Amniotic stem cell (primary cell): ENCODE data around the gene AKAP12.
"Not testable (repeated sequence)": the region's sequence is repeated elsewhere in the genome, so short reads cannot be mapped to it uniquely, and the experiment has no call there.

Experiments used
- DNase-seq: peaks from one replicate; lab custom pipeline; 2025; lab: John Stamatoyannopoulos, UW

AKAP12 gene

DNA sequence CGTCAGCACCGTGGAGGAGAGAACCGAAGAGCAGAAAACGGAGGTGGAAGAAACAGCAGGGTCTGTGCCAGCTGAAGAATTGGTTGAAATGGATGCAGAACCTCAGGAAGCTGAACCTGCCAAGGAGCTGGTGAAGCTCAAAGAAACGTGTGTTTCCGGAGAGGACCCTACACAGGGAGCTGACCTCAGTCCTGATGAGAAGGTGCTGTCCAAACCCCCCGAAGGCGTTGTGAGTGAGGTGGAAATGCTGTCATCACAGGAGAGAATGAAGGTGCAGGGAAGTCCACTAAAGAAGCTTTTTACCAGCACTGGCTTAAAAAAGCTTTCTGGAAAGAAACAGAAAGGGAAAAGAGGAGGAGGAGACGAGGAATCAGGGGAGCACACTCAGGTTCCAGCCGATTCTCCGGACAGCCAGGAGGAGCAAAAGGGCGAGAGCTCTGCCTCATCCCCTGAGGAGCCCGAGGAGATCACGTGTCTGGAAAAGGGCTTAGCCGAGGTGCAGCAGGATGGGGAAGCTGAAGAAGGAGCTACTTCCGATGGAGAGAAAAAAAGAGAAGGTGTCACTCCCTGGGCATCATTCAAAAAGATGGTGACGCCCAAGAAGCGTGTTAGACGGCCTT, 110.0 kb downstream of the AKAP12 start:
- DNase-seq = no peak

DNA sequence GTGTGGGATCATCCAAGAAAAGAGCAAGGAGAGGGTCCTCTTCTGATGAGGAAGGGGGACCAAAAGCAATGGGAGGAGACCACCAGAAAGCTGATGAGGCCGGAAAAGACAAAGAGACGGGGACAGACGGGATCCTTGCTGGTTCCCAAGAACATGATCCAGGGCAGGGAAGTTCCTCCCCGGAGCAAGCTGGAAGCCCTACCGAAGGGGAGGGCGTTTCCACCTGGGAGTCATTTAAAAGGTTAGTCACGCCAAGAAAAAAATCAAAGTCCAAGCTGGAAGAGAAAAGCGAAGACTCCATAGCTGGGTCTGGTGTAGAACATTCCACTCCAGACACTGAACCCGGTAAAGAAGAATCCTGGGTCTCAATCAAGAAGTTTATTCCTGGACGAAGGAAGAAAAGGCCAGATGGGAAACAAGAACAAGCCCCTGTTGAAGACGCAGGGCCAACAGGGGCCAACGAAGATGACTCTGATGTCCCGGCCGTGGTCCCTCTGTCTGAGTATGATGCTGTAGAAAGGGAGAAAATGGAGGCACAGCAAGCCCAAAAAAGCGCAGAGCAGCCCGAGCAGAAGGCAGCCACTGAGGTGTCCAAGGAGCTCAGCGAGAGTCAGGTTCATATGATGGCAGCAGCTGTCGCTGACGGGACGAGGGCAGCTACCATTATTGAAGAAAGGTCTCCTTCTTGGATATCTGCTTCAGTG, 110.8 kb downstream of the AKAP12 start:
- no peak for DNase-seq

DNA sequence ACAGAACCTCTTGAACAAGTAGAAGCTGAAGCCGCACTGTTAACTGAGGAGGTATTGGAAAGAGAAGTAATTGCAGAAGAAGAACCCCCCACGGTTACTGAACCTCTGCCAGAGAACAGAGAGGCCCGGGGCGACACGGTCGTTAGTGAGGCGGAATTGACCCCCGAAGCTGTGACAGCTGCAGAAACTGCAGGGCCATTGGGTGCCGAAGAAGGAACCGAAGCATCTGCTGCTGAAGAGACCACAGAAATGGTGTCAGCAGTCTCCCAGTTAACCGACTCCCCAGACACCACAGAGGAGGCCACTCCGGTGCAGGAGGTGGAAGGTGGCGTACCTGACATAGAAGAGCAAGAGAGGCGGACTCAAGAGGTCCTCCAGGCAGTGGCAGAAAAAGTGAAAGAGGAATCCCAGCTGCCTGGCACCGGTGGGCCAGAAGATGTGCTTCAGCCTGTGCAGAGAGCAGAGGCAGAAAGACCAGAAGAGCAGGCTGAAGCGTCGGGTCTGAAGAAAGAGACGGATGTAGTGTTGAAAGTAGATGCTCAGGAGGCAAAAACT, 111.5 kb downstream of the AKAP12 start:
- DNase-seq = no peak

DNA sequence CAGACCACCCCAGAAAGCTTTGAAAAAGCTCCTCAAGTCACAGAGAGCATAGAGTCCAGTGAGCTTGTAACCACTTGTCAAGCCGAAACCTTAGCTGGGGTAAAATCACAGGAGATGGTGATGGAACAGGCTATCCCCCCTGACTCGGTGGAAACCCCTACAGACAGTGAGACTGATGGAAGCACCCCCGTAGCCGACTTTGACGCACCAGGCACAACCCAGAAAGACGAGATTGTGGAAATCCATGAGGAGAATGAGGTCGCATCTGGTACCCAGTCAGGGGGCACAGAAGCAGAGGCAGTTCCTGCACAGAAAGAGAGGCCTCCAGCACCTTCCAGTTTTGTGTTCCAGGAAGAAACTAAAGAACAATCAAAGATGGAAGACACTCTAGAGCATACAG, 112.0 kb downstream of the AKAP12 start:
- DNase-seq = no peak

DNA sequence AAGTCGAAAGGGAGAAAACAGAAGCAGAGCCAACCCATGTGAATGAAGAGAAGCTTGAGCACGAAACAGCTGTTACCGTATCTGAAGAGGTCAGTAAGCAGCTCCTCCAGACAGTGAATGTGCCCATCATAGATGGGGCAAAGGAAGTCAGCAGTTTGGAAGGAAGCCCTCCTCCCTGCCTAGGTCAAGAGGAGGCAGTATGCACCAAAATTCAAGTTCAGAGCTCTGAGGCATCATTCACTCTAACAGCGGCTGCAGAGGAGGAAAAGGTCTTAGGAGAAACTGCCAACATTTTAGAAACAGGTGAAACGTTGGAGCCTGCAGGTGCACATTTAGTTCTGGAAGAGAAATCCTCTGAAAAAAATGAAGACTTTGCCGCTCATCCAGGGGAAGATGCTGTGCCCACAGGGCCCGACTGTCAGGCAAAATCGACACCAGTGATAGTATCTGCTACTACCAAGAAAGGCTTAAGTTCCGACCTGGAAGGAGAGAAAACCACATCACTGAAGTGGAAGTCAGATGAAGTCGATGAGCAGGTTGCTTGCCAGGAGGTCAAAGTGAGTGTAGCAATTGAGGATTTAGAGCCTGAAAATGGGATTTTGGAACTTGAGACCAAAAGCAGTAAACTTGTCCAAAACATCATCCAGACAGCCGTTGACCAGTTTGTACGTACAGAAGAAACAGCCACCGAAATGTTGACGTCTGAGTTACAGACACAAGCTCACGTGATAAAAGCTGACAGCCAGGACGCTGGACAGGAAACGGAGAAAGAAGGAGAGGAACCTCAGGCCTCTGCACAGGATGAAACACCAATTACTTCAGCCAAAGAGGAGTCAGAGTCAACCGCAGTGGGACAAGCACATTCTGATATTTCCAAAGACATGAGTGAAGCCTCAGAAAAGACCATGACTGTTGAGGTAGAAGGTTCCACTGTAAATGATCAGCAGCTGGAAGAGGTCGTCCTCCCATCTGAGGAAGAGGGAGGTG, 112.9 kb downstream of the AKAP12 start:
- DNase-seq = no peak

DNA sequence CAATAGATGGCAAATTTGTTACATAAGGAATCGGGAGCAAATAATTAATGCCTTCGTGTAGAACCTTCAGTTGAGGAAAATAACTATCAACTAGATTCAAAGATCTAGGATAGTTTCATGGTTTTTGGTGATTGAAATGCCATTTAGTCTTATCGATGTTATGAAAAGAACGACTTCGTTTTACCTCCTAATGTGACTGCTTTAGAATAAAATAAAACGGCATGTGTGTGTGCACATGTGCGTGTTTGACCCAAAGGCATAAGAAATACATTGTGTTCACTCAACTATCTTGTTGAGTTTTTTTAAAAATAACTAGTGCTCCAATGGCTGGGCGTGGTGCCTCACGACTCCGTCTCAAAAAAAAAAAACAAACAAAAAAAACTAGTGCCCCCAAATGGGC, 114.0 kb downstream of the AKAP12 start:
- no peak for DNase-seq

DNA sequence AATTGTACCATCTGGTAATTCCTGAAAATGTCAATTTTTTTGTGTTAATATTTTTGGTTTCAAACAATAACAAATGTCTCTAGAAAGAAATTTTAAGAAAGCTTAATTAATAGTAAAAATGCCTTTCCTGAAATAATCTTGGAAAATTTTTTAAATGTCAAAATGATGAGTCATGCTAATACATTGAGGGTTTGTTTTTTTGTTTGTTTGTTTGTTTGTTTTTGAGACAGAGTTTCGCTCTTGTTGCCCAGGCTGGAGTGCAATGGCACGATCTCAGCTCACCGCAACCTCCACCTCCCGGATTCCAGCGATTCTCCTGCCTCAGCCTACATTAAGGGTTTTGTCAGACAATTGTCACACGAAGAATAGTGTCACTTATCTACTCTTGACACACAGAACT, 117.2 kb downstream of the AKAP12 start:
- not testable (repeated sequence) for DNase-seq

DNA sequence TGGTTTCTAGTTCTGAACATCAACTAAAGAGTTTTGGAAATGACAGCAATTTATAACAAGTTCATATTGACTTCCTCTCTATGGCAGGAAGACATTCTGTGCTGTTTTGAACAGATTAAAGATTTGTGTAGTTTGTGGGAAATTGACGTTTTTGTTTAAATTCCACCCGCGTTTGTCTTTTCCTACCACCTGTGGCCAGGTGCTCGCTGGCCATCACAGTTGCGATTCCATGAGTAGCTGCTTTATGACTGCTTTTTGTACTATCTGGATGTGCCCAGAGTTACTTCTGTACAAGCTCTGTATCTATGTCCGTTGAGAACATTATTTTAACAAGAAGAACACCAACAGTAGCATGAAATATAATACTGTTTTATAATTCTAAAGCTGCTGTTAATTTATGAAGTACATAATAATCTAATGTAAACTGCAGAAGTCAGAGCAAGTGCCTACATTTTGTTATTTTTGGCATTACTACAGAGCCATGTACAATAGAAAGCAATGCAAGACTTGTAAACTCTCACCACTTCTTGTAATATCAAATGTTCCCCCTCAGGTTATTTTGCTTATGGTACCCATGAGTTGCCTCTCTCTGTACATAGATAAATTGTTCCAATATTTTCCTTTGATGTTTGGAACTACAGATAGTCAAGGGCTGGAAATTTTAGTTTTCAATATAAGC, 118.1 kb downstream of the AKAP12 start:
- DNase-seq = no peak

DNA sequence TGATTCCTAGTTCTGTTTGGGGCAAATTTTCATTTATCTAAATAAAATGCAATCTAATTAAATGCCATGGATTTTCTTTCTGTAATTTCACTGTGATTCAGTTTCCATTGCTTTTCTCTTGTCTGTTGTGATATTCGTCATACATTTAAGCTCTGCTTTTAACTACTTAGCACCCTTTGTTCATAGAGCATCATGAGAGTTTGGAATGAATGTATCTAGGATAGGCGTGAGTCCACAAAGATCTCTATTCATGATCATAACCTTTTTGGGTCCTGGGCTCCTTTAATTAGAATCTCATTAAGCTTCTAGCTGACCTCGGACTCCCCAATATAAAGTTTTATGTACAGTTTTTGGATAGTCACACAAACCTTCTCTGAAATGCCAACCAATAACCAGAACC, 118.7 kb downstream of the AKAP12 start:
- DNase-seq = no peak

DNA sequence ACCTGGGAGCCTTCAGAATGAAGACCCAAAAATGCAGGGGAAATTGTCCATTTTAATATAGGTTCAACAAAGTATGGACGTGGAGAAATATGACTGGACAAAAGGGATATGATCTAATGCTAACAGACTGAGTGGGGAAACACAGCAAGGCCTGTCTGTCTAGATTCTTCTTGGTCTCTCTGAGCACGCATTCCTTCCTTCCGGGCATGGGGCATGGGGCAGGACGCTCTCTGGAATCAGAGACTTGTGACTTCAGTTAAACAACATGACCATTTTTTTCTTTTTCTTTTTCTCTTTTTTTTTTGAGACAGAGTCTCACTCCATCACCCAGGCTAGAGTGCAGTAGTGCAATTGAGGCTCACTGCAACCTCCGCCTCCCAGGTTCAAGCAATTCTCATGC, 119.7 kb downstream of the AKAP12 start:
- no peak for DNase-seq

DNA sequence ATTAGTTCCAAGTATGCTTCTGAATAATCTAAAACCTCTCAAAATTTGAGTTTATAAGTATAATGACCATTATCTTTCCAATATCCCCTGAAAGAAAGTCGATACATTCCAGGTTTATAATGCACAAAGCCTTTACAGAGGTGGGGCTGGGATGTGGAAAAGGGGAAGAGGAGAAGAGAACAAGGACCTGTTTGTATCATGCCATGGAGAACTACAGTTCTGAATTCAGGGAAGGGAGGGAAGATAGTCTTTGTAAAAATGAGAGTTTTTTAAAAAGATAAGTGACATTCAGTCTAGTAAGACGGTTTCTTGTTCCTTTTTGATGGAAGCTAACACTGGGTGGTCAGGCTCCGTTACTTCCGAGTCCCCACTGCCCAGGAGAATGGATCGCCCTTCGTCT, 125.5 kb downstream of the AKAP12 start:
- DNase-seq = no peak

DNA sequence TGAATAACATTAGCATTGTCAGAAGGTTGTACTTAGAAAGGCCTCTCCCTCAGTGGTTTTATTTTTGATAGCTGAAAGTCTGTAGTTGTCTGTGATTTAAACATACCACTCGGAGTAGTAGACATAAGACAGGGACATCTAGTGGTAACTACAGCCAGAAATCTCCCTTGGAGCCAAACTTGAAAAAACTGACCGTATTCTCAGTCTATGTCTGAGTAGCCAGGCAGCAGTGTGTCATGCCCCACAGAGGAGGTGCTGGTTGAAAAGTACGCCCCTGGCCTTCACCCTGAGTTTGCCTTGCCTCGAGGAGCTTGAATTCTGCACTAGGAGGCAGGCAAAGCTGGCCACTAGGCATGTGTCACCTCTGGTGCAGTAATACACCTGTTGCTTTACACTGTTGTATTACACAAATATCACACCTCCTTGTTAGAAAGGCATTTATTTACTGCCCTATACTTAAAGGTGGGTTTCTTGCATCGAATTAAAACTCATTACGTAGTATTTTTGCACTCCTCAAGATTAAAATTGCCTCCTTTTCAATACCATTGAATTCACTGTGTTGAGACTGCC, 130.8 kb downstream of the AKAP12 start:
- no peak for DNase-seq

DNA sequence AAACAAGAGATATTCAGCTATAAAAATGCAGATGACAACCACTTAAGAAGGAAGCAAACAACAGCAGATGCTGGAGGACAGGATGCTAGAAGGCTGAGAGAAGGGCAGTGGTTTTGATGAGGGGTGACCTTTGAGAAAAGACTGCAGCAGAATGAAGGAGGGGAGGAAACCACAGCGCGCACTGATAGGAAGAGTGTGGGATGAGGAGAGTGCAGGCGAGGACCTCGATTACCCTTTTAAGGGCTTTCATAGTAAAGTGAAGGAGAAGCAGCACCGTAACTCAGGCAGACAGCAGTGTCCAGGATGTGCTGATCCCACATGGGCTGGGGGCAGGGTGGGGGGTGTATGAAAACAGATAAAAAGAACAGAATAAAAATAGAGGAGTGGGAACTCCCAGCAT, 132.4 kb downstream of the AKAP12 start:
- no peak for DNase-seq

DNA sequence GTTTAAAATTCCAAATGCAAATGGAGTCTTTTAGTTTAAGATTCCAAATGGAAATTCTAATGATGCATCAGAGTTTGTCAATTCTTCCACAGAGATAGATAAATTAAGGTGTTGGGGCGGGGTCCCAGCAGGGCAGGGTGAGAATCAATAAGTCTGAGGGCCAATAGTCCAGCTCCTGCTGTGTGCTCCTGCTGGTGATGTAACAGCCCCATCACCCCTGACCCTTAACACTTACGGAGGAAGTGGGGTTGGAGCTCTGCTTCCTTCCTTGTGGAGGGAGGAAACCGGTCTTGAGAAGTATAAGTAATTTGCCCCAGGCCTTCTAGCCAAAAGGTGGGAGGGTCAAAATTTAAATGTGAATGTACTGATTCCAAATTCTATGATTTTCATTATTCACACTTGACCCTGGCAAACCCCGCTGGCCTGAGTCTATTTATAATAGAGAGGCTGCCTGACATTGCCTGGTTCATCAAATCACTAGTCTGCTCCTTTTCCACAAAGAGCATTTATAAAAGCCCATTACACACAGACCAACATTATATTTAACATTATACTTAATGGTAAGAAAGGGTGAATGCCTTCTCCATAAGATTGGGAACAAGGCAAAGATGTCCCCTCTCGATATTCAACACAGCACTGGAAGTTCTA, 134.4 kb downstream of the AKAP12 start:
- DNase-seq = no peak

DNA sequence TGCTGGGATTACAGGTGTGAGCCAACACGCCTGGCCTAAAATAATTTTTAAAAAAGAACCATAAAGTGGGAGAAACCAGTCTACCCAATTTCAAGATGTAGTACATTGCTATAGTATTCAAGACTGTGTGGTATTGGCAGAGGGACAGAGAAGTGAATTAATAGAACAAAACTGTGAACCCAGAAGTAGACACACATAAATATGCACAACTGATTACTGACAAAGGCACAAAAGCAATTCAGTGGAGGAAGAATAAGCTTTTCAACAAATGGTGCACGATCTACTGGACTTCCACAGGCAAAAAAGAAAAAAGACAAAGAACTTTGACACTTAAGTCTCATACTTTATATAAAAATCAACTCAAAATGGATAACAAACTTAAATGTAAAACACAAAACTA, 136.1 kb downstream of the AKAP12 start:
- no peak for DNase-seq

DNA sequence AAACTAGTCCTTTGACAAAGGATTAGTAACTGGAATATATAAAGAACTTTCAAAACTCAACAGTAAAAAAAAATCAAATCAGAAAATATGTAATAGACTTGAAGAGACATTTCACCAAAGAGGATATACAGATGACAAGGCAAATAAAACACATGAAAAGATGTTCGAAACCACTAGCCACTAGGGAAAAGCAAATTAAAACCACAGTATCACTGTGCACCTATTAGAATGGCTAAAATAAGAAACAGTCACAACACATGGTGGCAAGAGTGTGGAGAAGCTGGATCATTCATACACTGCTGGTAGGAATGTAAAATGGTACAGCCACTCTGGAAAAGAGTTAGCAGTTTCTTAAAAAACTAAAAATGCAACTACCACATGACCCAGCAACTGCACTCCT, 136.7 kb downstream of the AKAP12 start:
- DNase-seq = no peak

DNA sequence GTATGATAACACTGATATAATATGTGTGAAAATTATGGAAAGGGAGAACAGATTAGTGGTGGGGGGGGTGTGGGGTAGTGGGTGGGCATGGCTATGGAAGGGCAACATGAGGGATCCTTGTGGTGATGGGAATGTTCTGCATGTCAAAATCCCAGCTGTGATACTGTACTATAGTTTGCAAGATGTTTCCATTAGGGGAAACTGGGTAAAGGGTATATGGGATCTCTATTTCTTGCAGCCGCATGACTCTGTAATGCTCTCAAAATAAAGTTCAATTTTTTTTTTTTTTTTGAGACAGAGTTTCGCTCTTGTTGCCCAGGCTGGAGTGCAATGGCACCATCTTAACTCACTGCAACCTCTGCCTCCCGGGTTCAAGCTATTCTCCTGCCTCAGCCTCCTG, 137.3 kb downstream of the AKAP12 start:
- DNase-seq = no peak

DNA sequence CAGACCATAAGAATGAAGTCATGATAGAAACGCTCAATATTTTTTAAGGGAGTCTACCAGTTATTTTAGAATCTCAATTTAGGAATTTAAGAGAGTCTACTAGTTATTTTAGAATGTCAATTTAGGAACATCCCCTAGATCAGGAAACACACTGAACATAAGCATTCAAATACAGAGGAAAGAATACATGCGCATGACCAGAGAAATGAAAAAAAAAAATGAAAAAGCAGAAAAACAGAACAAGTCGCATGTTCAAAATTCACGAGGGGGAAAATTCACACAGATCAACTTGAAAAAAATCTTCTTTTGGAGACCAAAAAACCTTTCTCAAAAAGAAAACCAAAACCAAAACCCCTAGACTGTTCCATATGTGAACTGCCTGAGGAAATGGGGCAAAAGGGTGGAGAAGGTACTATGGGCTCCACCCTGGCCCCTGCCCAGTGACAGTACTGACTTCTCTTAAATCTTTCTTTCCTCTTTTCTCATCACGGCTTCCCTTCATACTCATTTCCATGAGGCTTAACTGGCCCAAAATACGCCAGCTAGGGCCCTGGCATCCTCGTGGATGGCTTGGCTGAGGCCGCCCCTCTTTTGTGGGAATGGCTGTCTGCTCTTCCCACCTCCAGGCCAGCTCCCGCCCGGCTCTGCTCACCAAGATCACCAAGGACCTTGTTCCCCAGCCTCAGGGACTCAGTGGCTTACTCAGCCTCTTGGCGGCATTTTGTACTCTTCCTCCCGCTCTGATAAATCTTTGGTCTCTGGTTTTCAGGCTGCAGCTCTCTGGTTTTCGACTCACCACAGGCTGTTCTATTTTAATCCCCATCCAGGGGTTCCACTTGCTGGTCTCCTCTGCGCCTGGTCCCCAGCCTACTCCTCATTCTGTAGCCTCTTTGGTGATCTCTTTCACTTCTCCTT, 140.4 kb downstream of the AKAP12 start:
- no peak for DNase-seq

DNA sequence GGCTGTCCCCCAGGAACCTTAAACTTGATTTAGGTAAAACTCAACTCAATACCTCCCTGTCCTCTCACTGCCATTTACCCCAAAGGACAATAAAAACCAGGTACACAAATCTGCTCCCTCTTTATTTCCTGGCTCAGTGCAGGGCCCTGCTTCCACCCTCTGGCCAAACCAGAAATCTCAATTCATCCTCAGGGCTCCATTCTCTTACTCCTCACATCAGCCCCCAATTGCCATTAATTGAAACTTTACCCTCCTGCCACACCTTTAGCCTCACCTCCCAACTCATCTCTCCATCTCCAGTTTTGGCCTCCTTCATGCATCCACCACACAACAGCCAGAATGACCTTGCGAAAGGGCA, 141.1 kb downstream of the AKAP12 start:
- no peak for DNase-seq

DNA sequence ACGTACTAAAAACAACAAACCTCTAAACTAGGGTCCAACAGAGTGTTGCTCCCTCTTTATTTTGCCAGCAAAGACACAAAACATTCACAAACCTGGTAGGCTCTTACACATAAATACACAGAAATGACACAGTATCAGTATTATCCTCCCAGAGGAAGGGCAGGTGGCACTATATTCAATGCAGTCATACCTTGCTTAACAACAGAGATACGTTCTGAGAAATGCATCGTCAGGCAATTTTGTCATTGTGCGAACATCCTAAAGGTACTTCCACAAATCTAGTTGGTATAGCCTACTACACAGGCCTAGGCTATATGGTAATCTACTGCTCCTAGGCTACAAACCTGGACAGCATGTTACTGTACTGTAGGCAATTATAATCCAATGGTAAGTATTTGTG, 142.0 kb downstream of the AKAP12 start:
- DNase-seq = no peak
